Omental fat pad (tissue), 4 donors: ENCODE data around the gene GDPD5. TPM values are rescaled to one million over a fixed set of nuclear protein-coding genes. Genes with fewer than 3 reads are reported as not detected.

Experiments used
- ATAC-seq: fragments of 150-250 bp; one replicate; pipeline ENCODE4 v1.9.1; 2016; ENCODE audit warnings: mild to moderate bottlenecking, moderate library complexity; ENCODE audit not compliant: low FRiP score
- DNase-seq: peaks from one replicate; pipeline ENCODE4 v3.0.0-alpha.2; 2019; ENCODE audit warnings: low spot score
- CTCF ChIP-seq, 3 donors: fragments of 450-650 bp; IDR thresholded peaks; one replicate each; pipeline ENCODE4 v1.5.1; 2016 to 2017; ENCODE audit warnings: antibody characterized with exemption in 3 of 3, mild to moderate bottlenecking in 3 of 3, moderate library complexity in 2 of 3
- total RNA-seq, 4 donors: library from RNA; depleted of rRNA; stranded (reverse); fragments of >200 nt; gene quantifications; one replicate each; pipeline ENCODE4 v1.1.0, GENCODE V29; 2016

Gene GDPD5
- total RNA-seq, 4 donors from 2014 or later, result 23.6 to 34.7 (median 31.7) TPM

GRCh38 chr11:75504501-75504900, 21.2 kb downstream of the GDPD5 start:
- TF ChIP-seq CTCF (IDR thresholded peaks at IDR 0.05), result no peak
- DNase-seq, result no peak
- ATAC-seq, result no peak

GRCh38 chr11:75503531-75504099, 22.1 kb downstream of the GDPD5 start:
- no peak for ATAC-seq
- DNase-seq, result no peak
- no peak for TF ChIP-seq CTCF (IDR thresholded peaks at IDR 0.05)

GRCh38 chr11:75502138-75502537, 23.6 kb downstream of the GDPD5 start:
- TF ChIP-seq CTCF (IDR thresholded peaks at IDR 0.05), result no peak
- ATAC-seq (no peak), DNase-seq (no peak)

- DNase-seq (no peak), ATAC-seq (no peak)
- TF ChIP-seq CTCF (IDR thresholded peaks at IDR 0.05), result no peak
These were observed 25.0 kb downstream of the GDPD5 start for GRCh38 chr11:75500742-75501141.

- TF ChIP-seq CTCF (IDR thresholded peaks at IDR 0.05), result no peak
- DNase-seq (no peak), ATAC-seq (peak; percentile 79)
These were observed 26.1 kb downstream of the GDPD5 start for GRCh38 chr11:75499423-75500190.

- no peak for TF ChIP-seq CTCF (IDR thresholded peaks at IDR 0.05)
- no peak for DNase-seq
- peak; percentile 15 for ATAC-seq
These were observed 27.0 kb downstream of the GDPD5 start for GRCh38 chr11:75498556-75499255.
